ENCODE results near the gene SEMA3D.

DNA sequence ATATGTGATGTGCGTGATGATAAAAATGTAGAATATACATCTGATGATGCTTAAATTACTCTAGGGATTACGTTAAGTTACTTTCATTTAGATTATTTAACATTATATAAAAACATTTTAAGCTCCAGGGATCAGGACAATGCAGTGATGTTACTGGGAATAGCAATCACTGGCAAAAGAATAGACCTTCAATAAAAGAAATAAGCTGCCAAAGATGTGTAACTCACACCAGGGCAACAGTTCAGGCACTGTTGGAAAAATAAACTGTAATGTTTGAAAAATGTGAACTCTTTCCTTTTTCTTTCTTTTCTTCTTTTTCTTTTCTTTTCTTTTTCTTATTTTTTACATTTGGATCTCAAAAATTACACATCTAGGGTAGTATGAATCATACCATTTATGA is 131.7 kb downstream of the SEMA3D start:
- TF ChIP-seq, protein P1, sequence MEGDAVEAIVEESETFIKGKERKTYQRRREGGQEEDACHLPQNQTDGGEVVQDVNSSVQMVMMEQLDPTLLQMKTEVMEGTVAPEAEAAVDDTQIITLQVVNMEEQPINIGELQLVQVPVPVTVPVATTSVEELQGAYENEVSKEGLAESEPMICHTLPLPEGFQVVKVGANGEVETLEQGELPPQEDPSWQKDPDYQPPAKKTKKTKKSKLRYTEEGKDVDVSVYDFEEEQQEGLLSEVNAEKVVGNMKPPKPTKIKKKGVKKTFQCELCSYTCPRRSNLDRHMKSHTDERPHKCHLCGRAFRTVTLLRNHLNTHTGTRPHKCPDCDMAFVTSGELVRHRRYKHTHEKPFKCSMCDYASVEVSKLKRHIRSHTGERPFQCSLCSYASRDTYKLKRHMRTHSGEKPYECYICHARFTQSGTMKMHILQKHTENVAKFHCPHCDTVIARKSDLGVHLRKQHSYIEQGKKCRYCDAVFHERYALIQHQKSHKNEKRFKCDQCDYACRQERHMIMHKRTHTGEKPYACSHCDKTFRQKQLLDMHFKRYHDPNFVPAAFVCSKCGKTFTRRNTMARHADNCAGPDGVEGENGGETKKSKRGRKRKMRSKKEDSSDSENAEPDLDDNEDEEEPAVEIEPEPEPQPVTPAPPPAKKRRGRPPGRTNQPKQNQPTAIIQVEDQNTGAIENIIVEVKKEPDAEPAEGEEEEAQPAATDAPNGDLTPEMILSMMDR (conservative IDR thresholded peaks at IDR 0.05; ENCODE audit: low read depth, low read length): no peak
- TF ChIP-seq EZH2 (IDR thresholded peaks at IDR 0.05; ENCODE audit: borderline replicate concordance, low read depth, low read length, poor library complexity, severe bottlenecking): no peak

All from A673 (cell line).